Lung (tissue), 12 donors: ENCODE results near the gene RSU1. TPM values are rescaled to one million over a fixed set of nuclear protein-coding genes. Genes with fewer than 3 reads are reported as not detected.

Experiments
- ATAC-seq: fragments of 200-7000 bp; cut with Tn5 transposase; one replicate; pipeline ENCODE4 v1.9.1; 2020; ENCODE audit warnings: moderate number of reproducible peaks; ENCODE audit not compliant: insufficient read depth, low FRiP score
- DNase-seq, 3 donors: peaks; one replicate each; pipeline ENCODE4 v3.0.0-alpha.2; 2013 to 2017
- H3K27ac ChIP-seq, 2 donors: one replicate each; pipeline ENCODE4 v1.5.1; 2013; ENCODE audit warnings: mild to moderate bottlenecking in 2 of 2, moderate library complexity in 2 of 2, control low read depth in 1 of 2, inconsistent platforms in 1 of 2, low read depth in 1 of 2, low read length in 1 of 2
- H3K27me3 ChIP-seq, 3 donors: one replicate each; pipeline ENCODE4 v1.5.1; 2013; ENCODE audit warnings: low read length in 2 of 3; ENCODE audit not compliant: control insufficient read depth in 3 of 3, insufficient read depth in 3 of 3
- H3K36me3 ChIP-seq, 4 donors: one replicate each; pipeline ENCODE4 v1.5.1; 2013; ENCODE audit warnings: low read length in 4 of 4, mild to moderate bottlenecking in 1 of 4, moderate library complexity in 1 of 4; ENCODE audit not compliant: control insufficient read depth in 4 of 4, insufficient read depth in 4 of 4
- H3K4me1 ChIP-seq, 5 donors: one replicate each; pipeline ENCODE4 v1.5.1; 2013; ENCODE audit warnings: low read length in 5 of 5, mild to moderate bottlenecking in 2 of 5, moderate library complexity in 1 of 5; ENCODE audit not compliant: control insufficient read depth in 5 of 5, insufficient read depth in 5 of 5
- H3K4me3 ChIP-seq: one replicate; pipeline ENCODE4 v1.5.1; 2013; ENCODE audit warnings: mild to moderate bottlenecking, control low read depth, moderate library complexity
- H3K9ac ChIP-seq, 2 donors: one replicate each; pipeline ENCODE4 v1.5.1; 2013; ENCODE audit warnings: low read length in 2 of 2, control low read depth in 1 of 2; ENCODE audit not compliant: insufficient read depth in 1 of 2
- H3K9me3 ChIP-seq, 4 donors: one replicate each; pipeline ENCODE4 v1.5.1; 2013; ENCODE audit warnings: low read length in 3 of 4, mild to moderate bottlenecking in 1 of 4, moderate library complexity in 1 of 4; ENCODE audit not compliant: control insufficient read depth in 4 of 4, insufficient read depth in 3 of 4
- CTCF ChIP-seq: IDR thresholded peaks from 2 replicates; pipeline ENCODE4 v1.5.1; 2012; ENCODE audit warnings: mild to moderate bottlenecking; ENCODE audit errors: control extremely low read depth, extremely low read depth
- WGBS, 2 donors: extraction: QIAGEN DNeasy Blood & Tissue Kit; methylation state at CpG; one replicate each; pipeline ENCODE4 v1.1.7; 2013; 5-methylcytosine and 5-hydroxymethylcytosine counted together
- polyA plus RNA-seq, 2 donors: library from polyadenylated mRNA; stranded (reverse); fragments of 200-250 nt; gene quantifications; one replicate each; pipeline ENCODE4 v1.2.1, GENCODE V29; 2013
- total RNA-seq, 2 donors: library from RNA; depleted of rRNA in 1 of 2; stranded (reverse); fragments of >200 nt in 1 of 2; gene quantifications; one replicate each; pipeline ENCODE4 v1.2.1, GENCODE V29; 2014 to 2021
- donor health status: control.
- donor health status: control.
- donor health status: Bipolar disorder and iron deficiency.
- donor health status: healthy.
- donor health status: DM: yes; HTN: yes; CAD: no.

RSU1 gene
- total and polyA plus RNA-seq, 4 donors: 36.0 to 81.5 (median 57.9) TPM

- DNase-seq: no peak
- no peak overlapping the region for H3K9ac ChIP-seq
- no peaks in the 10 kb centered on the region for H3K9me3 ChIP-seq
- no peak overlapping the region for H3K27ac ChIP-seq
- ATAC-seq: no peak
- 91 to 95% methylated on average over 3 of the region's 3 CpGs for WGBS, 2 donors
- H3K36me3 ChIP-seq: peaks cover 0 to 25% (median 13%) of the 10 kb centered on the region in 4 donors
- H3K4me1 ChIP-seq: no peaks in the 10 kb centered on the region
- no peak overlapping the region for H3K4me3 ChIP-seq
- no peaks in the 10 kb centered on the region for H3K27me3 ChIP-seq
- TF ChIP-seq CTCF: no peak
These were observed 66.8 kb downstream of the RSU1 start for GRCh38 chr10:16750461-16750860.

- no peaks in the 10 kb centered on the region for H3K9me3 ChIP-seq
- ATAC-seq (no peak), DNase-seq (no peak)
- WGBS, 2 donors: 96 to 99% methylated on average over 7 of the region's 7 CpGs
- H3K27me3 ChIP-seq: no peaks in the 10 kb centered on the region
- H3K4me1 ChIP-seq: no peaks in the 10 kb centered on the region
- no peak overlapping the region for H3K27ac ChIP-seq
- TF ChIP-seq CTCF: no peak
- no peak overlapping the region for H3K9ac ChIP-seq
- H3K4me3 ChIP-seq: no peak overlapping the region
- H3K36me3 ChIP-seq: peaks cover 0 to 25% (median 13%) of the 10 kb centered on the region in 4 donors
These were observed 68.5 kb downstream of the RSU1 start for GRCh38 chr10:16748749-16749148.

- H3K9ac ChIP-seq: no peak overlapping the region
- H3K4me3 ChIP-seq: no peak overlapping the region
- H3K9me3 ChIP-seq: no peaks in the 10 kb centered on the region
- ATAC-seq (no peak), DNase-seq (no peak)
- H3K27me3 ChIP-seq: no peaks in the 10 kb centered on the region
- WGBS, 2 donors: 92 to 94% methylated on average over 6 of the region's 6 CpGs
- TF ChIP-seq CTCF: no peak
- peaks cover 0 to 17% (median 13%) of the 10 kb centered on the region in 4 donors for H3K36me3 ChIP-seq
- H3K27ac ChIP-seq: no peak overlapping the region
- no peaks in the 10 kb centered on the region for H3K4me1 ChIP-seq
These were observed 70.4 kb downstream of the RSU1 start for GRCh38 chr10:16746856-16747255.

- H3K9ac ChIP-seq: no peak overlapping the region
- H3K36me3 ChIP-seq: peaks cover 0 to 9% (median 5%) of the 10 kb centered on the region in 4 donors
- H3K4me3 ChIP-seq: no peak overlapping the region
- H3K4me1 ChIP-seq: no peaks in the 10 kb centered on the region
- ATAC-seq (no peak), DNase-seq (no peak)
- H3K27me3 ChIP-seq: no peaks in the 10 kb centered on the region
- no peak overlapping the region for H3K27ac ChIP-seq
- 91 to 98% methylated on average over 6 of the region's 6 CpGs for WGBS, 2 donors
- no peak for TF ChIP-seq CTCF
- no peaks in the 10 kb centered on the region for H3K9me3 ChIP-seq
These were observed 72.2 kb downstream of the RSU1 start for GRCh38 chr10:16745061-16745460.
